PC-3 (cell line): ENCODE measurements around the gene GLOD5. TPM values are rescaled to one million over a fixed set of nuclear protein-coding genes. Genes with fewer than 3 reads are reported as not detected.
A peak's percentile ranks its signal among the peaks of the same experiment; 100 is the strongest.

Experiments used
- ATAC-seq: fragments of 200-7000 bp; cut with Tn5 transposase; 2 replicates; pipeline ENCODE4 v1.9.1; 2020; ENCODE audit warnings: mild to moderate bottlenecking, moderate library complexity
- BruUV-seq: library from RNA; stranded (reverse); fragments of 400-500 nt; replicated peaks from 2 replicates; lab custom pipeline; 2021; lab: Mats Ljungman, UMichigan
- CTCF ChIA-PET: fragments of 300-600 bp; sonication (Branson Sonifier 250); formaldehyde crosslinking; loops from one replicate; lab custom pipeline; 2022; ENCODE audit warnings: antibody characterized with exemption; lab: Charles Lee
- POLR2A ChIA-PET: fragments of 300-600 bp; sonication (Branson Sonifier 250); formaldehyde crosslinking; loops from one replicate; lab custom pipeline; 2022; ENCODE audit warnings: antibody characterized with exemption; ENCODE audit not compliant: unreplicated experiment; lab: Charles Lee
- DNase-seq: peaks from one replicate; pipeline ENCODE4 v3.0.0-alpha.2; 2015
- H2AFZ ChIP-seq: fragments of 300-600 bp; sonication (generic); 2 replicates; pipeline ENCODE4 v1.6.0; 2016; ENCODE audit warnings: antibody characterized with exemption, low read length
- H3F3A ChIP-seq: fragments of 300-600 bp; sonication (generic); one replicate; pipeline ENCODE4 v1.6.0; 2017; ENCODE audit warnings: antibody characterized with exemption, low read length, control low read depth, mild to moderate bottlenecking; ENCODE audit not compliant: unreplicated experiment
- H3K27ac ChIP-seq: fragments of 300-600 bp; sonication (generic); 2 replicates; pipeline ENCODE4 v1.5.1; 2016; ENCODE audit warnings: mild to moderate bottlenecking, low read length
- H3K27me3 ChIP-seq: fragments of 300-600 bp; sonication (generic); 2 replicates; pipeline ENCODE4 v1.6.1; 2016; ENCODE audit warnings: low read length, mixed read lengths
- H3K36me3 ChIP-seq: fragments of 300-600 bp; sonication (generic); 2 replicates; pipeline ENCODE4 v1.6.1; 2016; ENCODE audit warnings: low read depth, mixed run types, low read length, mixed read lengths
- H3K4me1 ChIP-seq: fragments of 300-600 bp; sonication (generic); 2 replicates; pipeline ENCODE4 v1.5.1; 2016; ENCODE audit warnings: low read length; ENCODE audit not compliant: insufficient read depth
- H3K4me2 ChIP-seq: fragments of 300-600 bp; sonication (generic); 2 replicates; pipeline ENCODE4 v1.6.0; 2016; ENCODE audit warnings: low read length
- H3K4me3 ChIP-seq: fragments of 300-600 bp; sonication (generic); 2 replicates; pipeline ENCODE4 v1.5.1; 2016; ENCODE audit warnings: mild to moderate bottlenecking, low read length, mixed read lengths
- H3K79me2 ChIP-seq: fragments of 300-600 bp; sonication (generic); 2 replicates; pipeline ENCODE4 v1.6.1; 2017; ENCODE audit warnings: low read length, mixed read lengths
- H3K9ac ChIP-seq: fragments of 300-600 bp; sonication (generic); 2 replicates; pipeline ENCODE4 v1.6.0; 2016; ENCODE audit warnings: mild to moderate bottlenecking, low read length
- H3K9me2 ChIP-seq: fragments of 300-600 bp; sonication (generic); replicated peaks from 2 replicates; pipeline ENCODE4 v1.6.1; 2016; ENCODE audit warnings: mixed run types, low read length, mixed read lengths
- H3K9me3 ChIP-seq: fragments of 300-600 bp; sonication (generic); 2 replicates; pipeline ENCODE4 v1.6.1; 2016; ENCODE audit warnings: low read length, mixed read lengths
- H4K20me1 ChIP-seq: fragments of 300-600 bp; sonication (generic); 2 replicates; pipeline ENCODE4 v1.6.1; 2016; ENCODE audit warnings: low read length, mixed read lengths
- EZH2 ChIP-seq: fragments of 300-600 bp; sonication (generic); IDR thresholded peaks from one replicate; pipeline ENCODE4 v1.6.1; 2017; ENCODE audit warnings: antibody characterized with exemption, mild to moderate bottlenecking, low read length; ENCODE audit not compliant: unreplicated experiment
- EZH2phosphoT487 ChIP-seq: fragments of 300-600 bp; sonication (generic); IDR thresholded peaks from 2 replicates; pipeline ENCODE4 v1.6.1; 2018; ENCODE audit warnings: mild to moderate bottlenecking, antibody characterized with exemption, low read length, borderline replicate concordance
- intact Hi-C: fragments of 100-400 bp; cut with micrococcal nuclease; formaldehyde crosslinking; loops from 2 replicates; pipeline ENCODE4 v1.9.0; 2023
- total RNA-seq: library from RNA; depleted of rRNA; stranded (reverse); fragments of >200 nt; gene quantifications from 2 replicates; pipeline ENCODE4 v1.2.3, GENCODE V29; 2014
- TF ChIP-seq, protein P1 (sequence below): fragments of 300-600 bp; sonication (generic); conservative IDR thresholded peaks from 2 replicates; pipeline ENCODE4 v1.5.1; 2017; ENCODE audit warnings: antibody characterized with exemption, low read depth, mild to moderate bottlenecking, low read length

The GLOD5 gene
- total RNA-seq, 1 experiment from 2014 or later, result not detected

GRCh38 chrX:48802905-48803200 is 41.3 kb downstream of the GLOD5 start:
- peak overlapping the region; percentile 92 for H3K4me2 ChIP-seq
- TF ChIP-seq, protein P1, sequence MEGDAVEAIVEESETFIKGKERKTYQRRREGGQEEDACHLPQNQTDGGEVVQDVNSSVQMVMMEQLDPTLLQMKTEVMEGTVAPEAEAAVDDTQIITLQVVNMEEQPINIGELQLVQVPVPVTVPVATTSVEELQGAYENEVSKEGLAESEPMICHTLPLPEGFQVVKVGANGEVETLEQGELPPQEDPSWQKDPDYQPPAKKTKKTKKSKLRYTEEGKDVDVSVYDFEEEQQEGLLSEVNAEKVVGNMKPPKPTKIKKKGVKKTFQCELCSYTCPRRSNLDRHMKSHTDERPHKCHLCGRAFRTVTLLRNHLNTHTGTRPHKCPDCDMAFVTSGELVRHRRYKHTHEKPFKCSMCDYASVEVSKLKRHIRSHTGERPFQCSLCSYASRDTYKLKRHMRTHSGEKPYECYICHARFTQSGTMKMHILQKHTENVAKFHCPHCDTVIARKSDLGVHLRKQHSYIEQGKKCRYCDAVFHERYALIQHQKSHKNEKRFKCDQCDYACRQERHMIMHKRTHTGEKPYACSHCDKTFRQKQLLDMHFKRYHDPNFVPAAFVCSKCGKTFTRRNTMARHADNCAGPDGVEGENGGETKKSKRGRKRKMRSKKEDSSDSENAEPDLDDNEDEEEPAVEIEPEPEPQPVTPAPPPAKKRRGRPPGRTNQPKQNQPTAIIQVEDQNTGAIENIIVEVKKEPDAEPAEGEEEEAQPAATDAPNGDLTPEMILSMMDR, result no peak
- TF ChIP-seq EZH2phosphoT487, result no peak
- no peak for TF ChIP-seq EZH2
- no peaks in the 10 kb centered on the region for H3K9me2 ChIP-seq
- ChIA-PET POLR2A (no interaction called here), CTCF (no interaction called here)
- H3K9ac ChIP-seq, result peak overlapping the region; percentile 94
- DNase-seq (no peak), ATAC-seq (no peak)
- no peaks in the 10 kb centered on the region for H4K20me1 ChIP-seq
- H3K27me3 ChIP-seq, result no peaks in the 10 kb centered on the region
- H3K4me1 ChIP-seq, result peaks cover 13% of the 10 kb centered on the region; the same call in 1 of the 2 replicates
- H2AFZ ChIP-seq, result peak overlapping the region; percentile 93; the same call in 1 of the 2 replicates
- no peak overlapping the region for H3K27ac ChIP-seq
- no TSS peak for BruUV-seq
- no peaks in the 10 kb centered on the region for H3K9me3 ChIP-seq
- intact Hi-C loops, result loop anchor here (2.0 to 5.0 kb wide), 2 partner anchors 88 to 109 kb away; partner anchors contain the start of gene SLC35A2
- no peaks in the 10 kb centered on the region; the same call in 1 of the 2 replicates for H3K36me3 ChIP-seq
- no peaks in the 10 kb centered on the region for H3K79me2 ChIP-seq
- H3K4me3 ChIP-seq, result peak overlapping the region; percentile 81
- no peaks in the 10 kb centered on the region for H3F3A ChIP-seq

- no TSS peak for BruUV-seq
- Histone ChIP-seq H3K27ac (no peak overlapping the region), H3K9me3 (no peaks in the 10 kb centered on the region), H2AFZ (no peak overlapping the region), H3K4me2 (no peak overlapping the region), H4K20me1 (no peaks in the 10 kb centered on the region), H3K4me3 (no peak overlapping the region), H3K4me1 (peaks cover 6% of the 10 kb centered on the region; the same call in 1 of the 2 replicates), H3K9me2 (no peaks in the 10 kb centered on the region), H3K27me3 (no peaks in the 10 kb centered on the region), H3K9ac (no peak overlapping the region), H3K36me3 (no peaks in the 10 kb centered on the region; the same call in 1 of the 2 replicates), H3K79me2 (no peaks in the 10 kb centered on the region), H3F3A (no peaks in the 10 kb centered on the region)
- CTCF ChIA-PET, result no interaction called here
- ATAC-seq (no peak), DNase-seq (no peak)
- POLR2A ChIA-PET, result no interaction called here
- intact Hi-C loops, result no loop called here
- TF ChIP-seq EZH2phosphoT487 (no peak), EZH2 (no peak)
- TF ChIP-seq, protein P1, result 0 out of 2 replicates have a peak, but pooled peaks have one; percentile 15
Measured at GRCh38 chrX:48806081-48806480, 44.5 kb downstream of the GLOD5 start.

GRCh38 chrX:48813644-48814043 is 52.1 kb downstream of the GLOD5 start:
- H3K27ac ChIP-seq, result no peak overlapping the region
- no peaks in the 10 kb centered on the region for H3K79me2 ChIP-seq
- no peak overlapping the region for H3K4me2 ChIP-seq
- H3K4me1 ChIP-seq, result no peaks in the 10 kb centered on the region
- intact Hi-C loops, result no loop called here
- no peaks in the 10 kb centered on the region for H3K36me3 ChIP-seq
- ATAC-seq (no peak), DNase-seq (no peak)
- no peaks in the 10 kb centered on the region for H3F3A ChIP-seq
- no peaks in the 10 kb centered on the region for H3K9me2 ChIP-seq
- no peaks in the 10 kb centered on the region for H3K9me3 ChIP-seq
- H3K27me3 ChIP-seq, result no peaks in the 10 kb centered on the region
- BruUV-seq, result no TSS peak
- no peak overlapping the region for H3K4me3 ChIP-seq
- POLR2A ChIA-PET, result no interaction called here
- H2AFZ ChIP-seq, result no peak overlapping the region
- no peak for TF ChIP-seq EZH2
- TF ChIP-seq, protein P1, result no peak
- no peak for TF ChIP-seq EZH2phosphoT487
- CTCF ChIA-PET, result no interaction called here
- no peak overlapping the region for H3K9ac ChIP-seq
- no peaks in the 10 kb centered on the region for H4K20me1 ChIP-seq
